HG02759 (cell line): ENCODE measurements around the gene LDAH.
"Not testable (repeated sequence)": the region's sequence is repeated elsewhere in the genome, so short reads cannot be mapped to it uniquely, and the experiment has no call there.

Source experiments
- ATAC-seq: cut with Tn5 transposase; IDR thresholded peaks from one replicate; pipeline ENCODE4 v1.9.1; 2021; ENCODE audit warnings: mild to moderate bottlenecking, moderate library complexity; ENCODE audit not compliant: unreplicated experiment

Gene LDAH

GRCh38 chr2:20724500-20725053 lies 98.3 kb downstream of the LDAH start:
- no peak for ATAC-seq

- no peak for ATAC-seq
Observed at GRCh38 chr2:20723543-20723942, 99.4 kb downstream of the LDAH start.

GRCh38 chr2:20722592-20723240 lies 100.2 kb downstream of the LDAH start:
- no peak for ATAC-seq

- ATAC-seq = no peak
Observed at GRCh38 chr2:20717641-20718040, 105.3 kb downstream of the LDAH start.

- not testable (repeated sequence) for ATAC-seq
Observed at GRCh38 chr2:20716164-20716563, 106.7 kb downstream of the LDAH start.

- ATAC-seq = not testable (repeated sequence)
Observed at GRCh38 chr2:20714412-20714811, 108.5 kb downstream of the LDAH start.

- not testable (repeated sequence) for ATAC-seq
Observed at GRCh38 chr2:20713585-20713984, 109.3 kb downstream of the LDAH start.

- ATAC-seq = not testable (repeated sequence)
Observed at GRCh38 chr2:20711641-20712040, 111.3 kb downstream of the LDAH start.

- no peak for ATAC-seq
Observed at GRCh38 chr2:20707601-20708000, 115.3 kb downstream of the LDAH start.

- no peak for ATAC-seq
Observed at GRCh38 chr2:20706786-20707185, 116.1 kb downstream of the LDAH start.

- no peak for ATAC-seq
Observed at GRCh38 chr2:20706217-20706616, 116.7 kb downstream of the LDAH start.

GRCh38 chr2:20704886-20705285 lies 118.0 kb downstream of the LDAH start:
- ATAC-seq = no peak

- ATAC-seq = no peak
Observed at GRCh38 chr2:20702563-20702962, 120.3 kb downstream of the LDAH start.

GRCh38 chr2:20698916-20699613 lies 123.8 kb downstream of the LDAH start:
- no peak for ATAC-seq

- ATAC-seq = no peak
Observed at GRCh38 chr2:20697322-20697934, 125.5 kb downstream of the LDAH start.

GRCh38 chr2:20696366-20696765 lies 126.5 kb downstream of the LDAH start:
- ATAC-seq = no peak

GRCh38 chr2:20693317-20693716 lies 129.6 kb downstream of the LDAH start:
- no peak for ATAC-seq

GRCh38 chr2:20692081-20692480 lies 130.8 kb downstream of the LDAH start:
- ATAC-seq = no peak

GRCh38 chr2:20691076-20691734 lies 131.7 kb downstream of the LDAH start:
- ATAC-seq = no peak

- ATAC-seq = no peak
Observed at GRCh38 chr2:20689428-20690264, 133.3 kb downstream of the LDAH start.
